Measurements from ENCODE around the gene PPP6R3.

The PPP6R3 gene

DNA sequence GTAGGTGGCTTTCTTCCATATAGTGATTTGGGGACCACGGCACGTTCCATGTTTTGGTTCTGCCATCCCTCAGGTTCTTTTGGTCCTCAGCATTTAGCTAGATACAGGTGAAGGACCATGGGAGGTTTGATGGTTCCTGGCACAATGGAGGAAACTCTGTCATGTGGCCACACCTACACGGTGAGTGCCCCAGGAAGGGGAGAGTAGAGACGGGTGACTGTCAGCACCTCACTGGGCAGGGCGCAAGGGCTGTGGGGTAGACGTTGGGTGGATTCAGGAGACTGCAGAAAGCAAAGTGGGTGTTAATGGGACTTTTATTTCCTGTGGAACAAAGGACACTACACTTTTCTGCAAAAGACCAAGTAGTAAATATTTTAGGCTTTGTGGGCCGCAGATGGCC, 73.4 kb downstream of the PPP6R3 start:
- H4K20me1 ChIP-seq (ENCODE audit: insufficient read depth, low read length) = peaks cover 69% of the 10 kb centered on the region
- ATAC-seq (ENCODE audit: insufficient read depth, low read depth) (no peak), DNase-seq (no peak)
- TF ChIP-seq, protein P1, sequence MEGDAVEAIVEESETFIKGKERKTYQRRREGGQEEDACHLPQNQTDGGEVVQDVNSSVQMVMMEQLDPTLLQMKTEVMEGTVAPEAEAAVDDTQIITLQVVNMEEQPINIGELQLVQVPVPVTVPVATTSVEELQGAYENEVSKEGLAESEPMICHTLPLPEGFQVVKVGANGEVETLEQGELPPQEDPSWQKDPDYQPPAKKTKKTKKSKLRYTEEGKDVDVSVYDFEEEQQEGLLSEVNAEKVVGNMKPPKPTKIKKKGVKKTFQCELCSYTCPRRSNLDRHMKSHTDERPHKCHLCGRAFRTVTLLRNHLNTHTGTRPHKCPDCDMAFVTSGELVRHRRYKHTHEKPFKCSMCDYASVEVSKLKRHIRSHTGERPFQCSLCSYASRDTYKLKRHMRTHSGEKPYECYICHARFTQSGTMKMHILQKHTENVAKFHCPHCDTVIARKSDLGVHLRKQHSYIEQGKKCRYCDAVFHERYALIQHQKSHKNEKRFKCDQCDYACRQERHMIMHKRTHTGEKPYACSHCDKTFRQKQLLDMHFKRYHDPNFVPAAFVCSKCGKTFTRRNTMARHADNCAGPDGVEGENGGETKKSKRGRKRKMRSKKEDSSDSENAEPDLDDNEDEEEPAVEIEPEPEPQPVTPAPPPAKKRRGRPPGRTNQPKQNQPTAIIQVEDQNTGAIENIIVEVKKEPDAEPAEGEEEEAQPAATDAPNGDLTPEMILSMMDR (IDR thresholded peaks at IDR 0.05; ENCODE audit: borderline replicate concordance, extremely low read depth, low read length, poor library complexity, severe bottlenecking) = no peak
- TF ChIP-seq EZH2 (IDR thresholded peaks at IDR 0.05; ENCODE audit: borderline replicate concordance, low read depth, low read length, severe bottlenecking) = no peak
- H3K4me1 ChIP-seq (ENCODE audit: insufficient read depth, low read length) = no peaks in the 10 kb centered on the region
- H3K36me3 ChIP-seq (ENCODE audit: insufficient read depth, low read length) = peaks cover 83% of the 10 kb centered on the region
- H3K27ac ChIP-seq (ENCODE audit: low read length) = no peak overlapping the region
- H3K4me2 ChIP-seq (ENCODE audit: insufficient read depth, low read length) = no peak overlapping the region
- no peak overlapping the region for H3K9ac ChIP-seq (ENCODE audit: low read depth, low read length)
- no peaks in the 10 kb centered on the region for H3K9me3 ChIP-seq (ENCODE audit: insufficient read depth, low read length, severe bottlenecking)
- H2AFZ ChIP-seq (ENCODE audit: low read depth, low read length) = no peak overlapping the region
- H3K79me2 ChIP-seq (ENCODE audit: insufficient read depth, low read length) = peaks cover 99% of the 10 kb centered on the region
- no peaks in the 10 kb centered on the region for H3K27me3 ChIP-seq (ENCODE audit: insufficient read depth, low read length, poor library complexity)
- no peak overlapping the region for H3K4me3 ChIP-seq (ENCODE audit: low read depth in 1 of 2, low read length in 2 of 2)

GRCh38 chr11:68535098-68535497, 74.5 kb downstream of the PPP6R3 start:
- peaks cover 99% of the 10 kb centered on the region for H3K79me2 ChIP-seq (ENCODE audit: insufficient read depth, low read length)
- no peaks in the 10 kb centered on the region for H3K9me3 ChIP-seq (ENCODE audit: insufficient read depth, low read length, severe bottlenecking)
- H4K20me1 ChIP-seq (ENCODE audit: insufficient read depth, low read length) = peaks cover 78% of the 10 kb centered on the region
- ATAC-seq (ENCODE audit: insufficient read depth, low read depth) (no peak), DNase-seq (no peak)
- H3K4me2 ChIP-seq (ENCODE audit: insufficient read depth, low read length) = no peak overlapping the region
- H3K27ac ChIP-seq (ENCODE audit: low read length) = no peak overlapping the region
- H3K36me3 ChIP-seq (ENCODE audit: insufficient read depth, low read length) = peaks cover 86% of the 10 kb centered on the region
- no peaks in the 10 kb centered on the region for H3K27me3 ChIP-seq (ENCODE audit: insufficient read depth, low read length, poor library complexity)
- no peaks in the 10 kb centered on the region for H3K4me1 ChIP-seq (ENCODE audit: insufficient read depth, low read length)
- H3K4me3 ChIP-seq (ENCODE audit: low read depth in 1 of 2, low read length in 2 of 2) = no peak overlapping the region
- TF ChIP-seq EZH2 (IDR thresholded peaks at IDR 0.05; ENCODE audit: borderline replicate concordance, low read depth, low read length, severe bottlenecking) = no peak
- TF ChIP-seq, protein P1 (IDR thresholded peaks at IDR 0.05; ENCODE audit: borderline replicate concordance, extremely low read depth, low read length, poor library complexity, severe bottlenecking) = no peak
- H3K9ac ChIP-seq (ENCODE audit: low read depth, low read length) = no peak overlapping the region
- no peak overlapping the region for H2AFZ ChIP-seq (ENCODE audit: low read depth, low read length)

GRCh38 chr11:68536706-68537105, 76.2 kb downstream of the PPP6R3 start:
- DNase-seq (no peak), ATAC-seq (ENCODE audit: insufficient read depth, low read depth) (no peak)
- no peak overlapping the region for H2AFZ ChIP-seq (ENCODE audit: low read depth, low read length)
- H3K4me2 ChIP-seq (ENCODE audit: insufficient read depth, low read length) = no peak overlapping the region
- H3K9ac ChIP-seq (ENCODE audit: low read depth, low read length) = no peak overlapping the region
- H3K36me3 ChIP-seq (ENCODE audit: insufficient read depth, low read length) = peaks cover 86% of the 10 kb centered on the region
- H3K4me3 ChIP-seq (ENCODE audit: low read depth in 1 of 2, low read length in 2 of 2) = no peak overlapping the region
- TF ChIP-seq EZH2 (IDR thresholded peaks at IDR 0.05; ENCODE audit: borderline replicate concordance, low read depth, low read length, severe bottlenecking) = no peak
- TF ChIP-seq, protein P1 (IDR thresholded peaks at IDR 0.05; ENCODE audit: borderline replicate concordance, extremely low read depth, low read length, poor library complexity, severe bottlenecking) = no peak
- H3K27me3 ChIP-seq (ENCODE audit: insufficient read depth, low read length, poor library complexity) = no peaks in the 10 kb centered on the region
- peaks cover 75% of the 10 kb centered on the region for H4K20me1 ChIP-seq (ENCODE audit: insufficient read depth, low read length)
- peaks cover 98% of the 10 kb centered on the region for H3K79me2 ChIP-seq (ENCODE audit: insufficient read depth, low read length)
- no peaks in the 10 kb centered on the region for H3K9me3 ChIP-seq (ENCODE audit: insufficient read depth, low read length, severe bottlenecking)
- no peaks in the 10 kb centered on the region for H3K4me1 ChIP-seq (ENCODE audit: insufficient read depth, low read length)
- no peak overlapping the region for H3K27ac ChIP-seq (ENCODE audit: low read length)

DNA sequence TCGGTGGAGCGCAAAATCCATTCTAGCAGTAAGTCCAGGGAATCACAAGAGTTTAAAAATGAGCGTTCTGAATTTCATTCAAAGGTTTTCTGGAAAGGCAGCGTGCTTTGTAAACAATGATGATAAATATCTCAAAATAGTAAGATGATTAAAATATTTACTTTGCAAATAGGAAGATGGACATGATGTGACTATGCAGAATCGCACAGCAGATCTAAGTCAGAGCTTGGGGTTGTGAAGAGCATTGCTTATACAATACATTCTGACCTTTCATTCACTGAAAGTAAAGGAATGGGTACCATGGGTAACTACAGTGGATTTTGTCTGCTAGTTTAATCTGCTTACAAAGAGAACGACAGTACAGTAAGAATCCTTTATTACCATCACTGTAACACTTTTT, 77.5 kb downstream of the PPP6R3 start:
- Histone ChIP-seq H2AFZ (ENCODE audit: low read depth, low read length) (no peak overlapping the region), H3K27me3 (ENCODE audit: insufficient read depth, low read length, poor library complexity) (no peaks in the 10 kb centered on the region), H4K20me1 (ENCODE audit: insufficient read depth, low read length) (peaks cover 76% of the 10 kb centered on the region), H3K9me3 (ENCODE audit: insufficient read depth, low read length, severe bottlenecking) (no peaks in the 10 kb centered on the region), H3K9ac (ENCODE audit: low read depth, low read length) (no peak overlapping the region), H3K79me2 (ENCODE audit: insufficient read depth, low read length) (peaks cover 96% of the 10 kb centered on the region), H3K27ac (ENCODE audit: low read length) (no peak overlapping the region), H3K4me2 (ENCODE audit: insufficient read depth, low read length) (no peak overlapping the region), H3K4me3 (ENCODE audit: low read depth in 1 of 2, low read length in 2 of 2) (no peak overlapping the region), H3K4me1 (ENCODE audit: insufficient read depth, low read length) (no peaks in the 10 kb centered on the region), H3K36me3 (ENCODE audit: insufficient read depth, low read length) (peaks cover 85% of the 10 kb centered on the region)
- ATAC-seq (ENCODE audit: insufficient read depth, low read depth) (no peak), DNase-seq (no peak)
- TF ChIP-seq, protein P1 (IDR thresholded peaks at IDR 0.05; ENCODE audit: borderline replicate concordance, extremely low read depth, low read length, poor library complexity, severe bottlenecking) = no peak
- TF ChIP-seq EZH2 (IDR thresholded peaks at IDR 0.05; ENCODE audit: borderline replicate concordance, low read depth, low read length, severe bottlenecking) = no peak
